GM23248 (cell line): Measurements from ENCODE around the gene INS. TPM values are rescaled to one million over a fixed set of nuclear protein-coding genes. Genes with fewer than 3 reads are reported as not detected.
"Not testable (repeated sequence)": the region's sequence is repeated elsewhere in the genome, so short reads cannot be mapped to it uniquely, and the experiment has no call there.

Experiments used
- DNase-seq: peaks from one replicate; pipeline ENCODE4 v3.0.0-alpha.2; 2015
- H2AFZ ChIP-seq: fragments of 200-600 bp; sonication (generic); 2 replicates; pipeline ENCODE4 v1.6.1; 2016; ENCODE audit warnings: antibody characterized with exemption
- H3F3A ChIP-seq: fragments of 200-600 bp; sonication (generic); 2 replicates; pipeline ENCODE4 v1.6.1; 2016; ENCODE audit warnings: mild to moderate bottlenecking, antibody characterized with exemption, mixed run types; ENCODE audit not compliant: insufficient read depth
- H3K27ac ChIP-seq: fragments of 200-600 bp; sonication (generic); 2 replicates; pipeline ENCODE4 v1.5.1; 2016; ENCODE audit warnings: mild to moderate bottlenecking
- H3K27me3 ChIP-seq: fragments of 200-600 bp; sonication (generic); replicated peaks from 2 replicates; pipeline ENCODE4 v1.6.1; 2016; ENCODE audit warnings: mild to moderate bottlenecking; ENCODE audit not compliant: insufficient read depth
- H3K36me3 ChIP-seq: fragments of 200-600 bp; sonication (generic); 2 replicates; pipeline ENCODE4 v1.6.1; 2016; ENCODE audit warnings: low read depth, mild to moderate bottlenecking
- H3K4me1 ChIP-seq: fragments of 200-600 bp; sonication (generic); 2 replicates; pipeline ENCODE4 v1.6.1; 2016; ENCODE audit warnings: mild to moderate bottlenecking; ENCODE audit not compliant: insufficient read depth
- H3K4me2 ChIP-seq: fragments of 200-600 bp; sonication (generic); one replicate; pipeline ENCODE4 v1.6.1; 2016; ENCODE audit warnings: mild to moderate bottlenecking; ENCODE audit not compliant: unreplicated experiment
- H3K4me3 ChIP-seq: fragments of 200-600 bp; sonication (generic); 2 replicates; pipeline ENCODE4 v1.5.1; 2016; ENCODE audit warnings: mild to moderate bottlenecking
- H3K79me2 ChIP-seq: fragments of 200-600 bp; sonication (generic); 2 replicates; pipeline ENCODE4 v1.6.1; 2016; ENCODE audit warnings: mild to moderate bottlenecking; ENCODE audit not compliant: insufficient read depth
- H3K9ac ChIP-seq: fragments of 200-600 bp; sonication (generic); 2 replicates; pipeline ENCODE4 v1.6.1; 2016; ENCODE audit warnings: mild to moderate bottlenecking
- H3K9me2 ChIP-seq: fragments of 200-600 bp; sonication (generic); 2 replicates; pipeline ENCODE4 v1.6.1; 2016; ENCODE audit warnings: mixed run types, mild to moderate bottlenecking, moderate library complexity; ENCODE audit not compliant: insufficient read depth
- H3K9me3 ChIP-seq: fragments of 200-600 bp; sonication (generic); one replicate; pipeline ENCODE4 v1.6.1; 2017; ENCODE audit warnings: low read depth
- H4K20me1 ChIP-seq: fragments of 200-600 bp; sonication (generic); 2 replicates; pipeline ENCODE4 v1.6.0; 2016; ENCODE audit not compliant: insufficient read depth
- EZH2 ChIP-seq: fragments of 200-600 bp; sonication (generic); IDR thresholded peaks from 2 replicates; pipeline ENCODE4 v1.6.1; 2018; ENCODE audit warnings: antibody characterized with exemption, mild to moderate bottlenecking; ENCODE audit not compliant: insufficient read depth, poor library complexity, severe bottlenecking
- EZH2phosphoT487 ChIP-seq: fragments of 200-600 bp; sonication (generic); IDR thresholded peaks from 2 replicates; pipeline ENCODE4 v1.6.1; 2018; ENCODE audit warnings: antibody characterized with exemption, moderate library complexity, mild to moderate bottlenecking, low read depth; ENCODE audit not compliant: insufficient read depth
- whole genome bisulfite sequencing, 2 experiments: methylation state at CpG; one replicate each; pipeline ENCODE4 v1.1.6; 2015 to 2017; ENCODE audit warnings: low lambda C conversion rate in 2 of 2, low coverage in 1 of 2; ENCODE audit errors: missing lambda C conversion rate in 2 of 2; 5-methylcytosine and 5-hydroxymethylcytosine counted together
- in situ Hi-C: fragments of 300-500 bp; cut with MboI; formaldehyde crosslinking; loops from 2 replicates; pipeline ENCODE4 v1.15.0; 2020
- polyA plus RNA-seq: library from polyadenylated mRNA; unstranded; fragments of >200 nt; fragmentation: Nextera tagmentation; extraction: Ambion mirVana; gene quantifications from 2 replicates; pipeline ENCODE4 v1.2.1, GENCODE V29; 2016
- total RNA-seq: library from RNA; depleted of rRNA; stranded (reverse); fragments of >200 nt; shearing (Covaris generic); gene quantifications from 2 replicates; pipeline ENCODE4 v1.2.3, GENCODE V29; 2014

Gene INS
- total and polyA plus RNA-seq, 2 experiments from 2014 or later, result not detected

GRCh38 chr11:2128130-2128510 lies 32.9 kb downstream of the INS start:
- 34 to 51% methylated on average over 7 of the region's 7 CpGs for WGBS, 2 experiments
- no peak overlapping the region for H3K9ac ChIP-seq
- H2AFZ ChIP-seq, result no peak overlapping the region
- H3K79me2 ChIP-seq, result no peaks in the 10 kb centered on the region
- H3K27me3 ChIP-seq, result peaks cover 9% of the 10 kb centered on the region
- no peak overlapping the region for H3K4me2 ChIP-seq
- no peak for DNase-seq
- no peak overlapping the region for H3K27ac ChIP-seq
- H3F3A ChIP-seq, result no peaks in the 10 kb centered on the region
- no peak overlapping the region for H3K4me3 ChIP-seq
- no peaks in the 10 kb centered on the region for H3K36me3 ChIP-seq
- in situ Hi-C loops, result no loop called here
- H3K9me2 ChIP-seq, result no peaks in the 10 kb centered on the region
- no peaks in the 10 kb centered on the region for H3K9me3 ChIP-seq
- H4K20me1 ChIP-seq, result no peaks in the 10 kb centered on the region
- TF ChIP-seq EZH2phosphoT487 (no peak), EZH2 (no peak)
- H3K4me1 ChIP-seq, result no peaks in the 10 kb centered on the region

DNA sequence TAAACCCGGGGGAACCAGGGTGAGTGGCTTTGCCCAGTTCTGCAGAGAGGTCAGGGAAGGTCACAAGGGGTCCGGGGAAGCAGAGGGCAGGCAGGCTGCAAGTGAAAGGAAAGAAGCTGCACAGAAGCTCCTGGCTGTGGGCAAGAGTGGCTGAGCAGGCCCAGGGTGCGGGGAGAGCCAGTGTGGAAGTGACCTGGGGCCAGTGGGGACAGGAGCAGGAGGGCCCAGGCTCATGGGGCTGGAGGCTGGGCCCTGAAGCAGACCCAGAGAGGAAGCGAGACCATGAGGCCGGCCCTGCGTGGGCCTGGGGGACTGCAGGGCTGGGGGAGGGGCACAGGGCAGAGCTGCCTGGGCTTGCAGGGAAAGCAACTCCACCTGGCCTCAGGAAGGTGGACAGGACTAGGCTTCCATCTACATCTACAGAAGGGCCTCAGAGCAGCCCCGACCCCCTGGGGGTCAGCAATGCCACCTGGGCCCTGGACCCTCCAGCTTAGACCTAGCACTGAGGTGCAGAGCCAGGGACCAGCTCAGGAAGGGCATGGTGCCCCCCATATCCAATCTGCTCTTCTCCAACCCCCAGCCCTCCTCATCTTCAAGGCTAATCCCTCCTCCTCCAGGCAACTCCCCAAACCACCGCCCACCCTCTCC lies 33.4 kb downstream of the INS start:
- in situ Hi-C loops, result no loop called here
- peaks cover 7% of the 10 kb centered on the region for H3K27me3 ChIP-seq
- no peak for TF ChIP-seq EZH2phosphoT487
- no peak for TF ChIP-seq EZH2
- no peaks in the 10 kb centered on the region for H3K4me1 ChIP-seq
- no peak overlapping the region for H2AFZ ChIP-seq
- H3K27ac ChIP-seq, result no peak overlapping the region
- DNase-seq, result no peak
- H3K9me2 ChIP-seq, result no peaks in the 10 kb centered on the region
- H3K9me3 ChIP-seq, result no peaks in the 10 kb centered on the region
- no peaks in the 10 kb centered on the region for H3F3A ChIP-seq
- no peak overlapping the region for H3K4me2 ChIP-seq
- no peaks in the 10 kb centered on the region for H3K79me2 ChIP-seq
- WGBS, 2 experiments, result 34 to 35% methylated on average over 8 of the region's 8 CpGs
- no peak overlapping the region for H3K9ac ChIP-seq
- no peaks in the 10 kb centered on the region for H4K20me1 ChIP-seq
- H3K4me3 ChIP-seq, result no peak overlapping the region
- no peaks in the 10 kb centered on the region for H3K36me3 ChIP-seq

DNA sequence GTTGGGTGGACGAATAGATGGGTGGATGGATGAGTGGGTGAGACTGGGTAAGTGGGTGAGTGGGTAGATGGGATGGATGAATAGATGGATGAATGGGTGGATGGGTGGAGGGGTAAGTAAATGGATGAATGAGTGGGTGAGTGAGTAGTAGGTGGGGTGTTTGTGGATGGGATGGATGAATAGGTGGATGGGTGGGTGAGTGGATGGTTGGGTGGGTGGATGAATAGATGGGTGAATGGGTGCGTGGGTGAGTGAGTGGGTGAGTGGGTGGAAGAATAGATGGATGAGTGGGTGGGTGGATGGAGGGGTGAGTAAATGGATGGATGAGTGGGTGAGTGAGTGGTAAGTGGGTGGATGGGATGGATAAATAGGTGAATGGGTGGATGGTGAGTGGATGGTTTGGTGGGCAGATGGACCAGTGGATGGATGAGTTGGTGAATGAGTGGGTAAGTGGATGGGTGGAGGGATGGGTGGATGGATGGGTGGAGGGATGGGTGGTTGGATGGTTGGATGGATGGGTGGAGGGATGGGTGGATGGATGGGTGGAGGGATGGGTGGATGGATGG lies 34.4 kb downstream of the INS start:
- no peak overlapping the region for H2AFZ ChIP-seq
- H3K79me2 ChIP-seq, result no peaks in the 10 kb centered on the region
- DNase-seq, result no peak
- 0 out of 2 replicates have a peak, but pooled peaks cover 7% of the 10 kb centered on the region for H3K27me3 ChIP-seq
- H3K27ac ChIP-seq, result no peak overlapping the region
- H3K4me2 ChIP-seq, result no peak overlapping the region
- in situ Hi-C loops, result no loop called here
- no peaks in the 10 kb centered on the region for H3K4me1 ChIP-seq
- H3K4me3 ChIP-seq, result no peak overlapping the region
- H3K9ac ChIP-seq, result no peak overlapping the region
- TF ChIP-seq EZH2phosphoT487, result no peak
- TF ChIP-seq EZH2, result no peak
- no peaks in the 10 kb centered on the region for H3K9me3 ChIP-seq
- no peaks in the 10 kb centered on the region for H3F3A ChIP-seq
- H4K20me1 ChIP-seq, result no peaks in the 10 kb centered on the region
- 59% methylated on average over 2 of the region's 2 CpGs; no CpG with 5 or more reads in 1 of the 2 experiments for WGBS, 2 experiments
- no peaks in the 10 kb centered on the region for H3K36me3 ChIP-seq
- no peaks in the 10 kb centered on the region for H3K9me2 ChIP-seq

- H3K4me3 ChIP-seq, H2AFZ ChIP-seq, H3K9me2 ChIP-seq, H3F3A ChIP-seq, H3K9ac ChIP-seq, H3K9me3 ChIP-seq, H3K4me2 ChIP-seq, H3K79me2 ChIP-seq, H3K36me3 ChIP-seq, DNase-seq, H3K4me1 ChIP-seq, H3K27ac ChIP-seq, in situ Hi-C loops, H4K20me1 ChIP-seq: not testable (repeated sequence)
- peaks cover 20% of the 10 kb centered on the region; the same call in 1 of the 2 replicates for H3K27me3 ChIP-seq
- WGBS, 2 experiments, result 55 to 60% methylated on average over 6 to 10 of the region's 10 CpGs
Observed at GRCh38 chr11:2124736-2125484, 36.1 kb downstream of the INS start.
